DND-41 (cell line): Measurements from ENCODE around the gene CACNB4.

Experiments
- CTCF ChIP-seq: IDR thresholded peaks from 2 replicates; pipeline ENCODE4 v1.5.1; 2012; ENCODE audit warnings: borderline replicate concordance, low read length, moderate library complexity, mild to moderate bottlenecking; ENCODE audit not compliant: poor library complexity, severe bottlenecking; ENCODE audit errors: extremely low read depth
- EZH2 ChIP-seq: IDR thresholded peaks from 3 replicates; pipeline ENCODE4 v1.6.1; 2012; ENCODE audit warnings: borderline replicate concordance, low read depth, mild to moderate bottlenecking, moderate library complexity, low read length, inconsistent platforms; ENCODE audit not compliant: severe bottlenecking

GRCh38 chr2:151914989-151915628 lies 183.7 kb downstream of the CACNB4 start:
- no peak for TF ChIP-seq CTCF
- TF ChIP-seq EZH2 = no peak
